GM12892 (cell line): ENCODE data around the gene RIN3.

Experiments
- POLR2A ChIP-seq: IDR thresholded peaks from 2 replicates; pipeline ENCODE4 v1.6.1; 2011; ENCODE audit warnings: low read depth, low read length, control low read depth
- POLR2AphosphoS5 ChIP-seq: IDR thresholded peaks from 2 replicates; pipeline ENCODE4 v1.6.1; 2011; ENCODE audit warnings: low read depth, low read length, control low read depth
- TAF1 ChIP-seq: IDR thresholded peaks from 2 replicates; pipeline ENCODE4 v1.6.1; 2011; ENCODE audit warnings: low read depth, mild to moderate bottlenecking, control low read depth, low read length, borderline replicate concordance

DNA sequence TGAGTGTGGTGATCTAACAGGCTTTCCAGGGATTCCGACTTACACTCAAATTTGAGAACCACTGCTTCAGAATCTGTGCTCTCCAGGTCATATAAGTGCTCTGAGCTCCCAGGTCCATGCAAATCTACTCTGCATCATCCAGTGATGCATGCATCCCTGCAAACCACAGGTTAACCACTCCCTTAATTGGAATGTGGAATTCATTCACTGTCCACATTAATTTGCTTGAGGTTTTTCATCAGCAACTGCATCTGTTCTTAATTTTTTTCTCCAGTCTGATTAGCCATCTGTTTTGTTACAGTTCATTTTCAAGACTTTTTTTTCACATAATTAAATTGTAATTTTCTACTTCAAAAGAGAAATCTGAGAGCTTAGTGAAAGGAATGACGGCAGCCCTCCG lies 43.4 kb upstream of the RIN3 start:
- TF ChIP-seq POLR2A: no peak
- no peak for TF ChIP-seq POLR2AphosphoS5
- no peak for TF ChIP-seq TAF1
